ENCODE measurements around the gene HCFC1. TPM values are rescaled to one million over a fixed set of nuclear protein-coding genes. Genes with fewer than 3 reads are reported as not detected.

Gene HCFC1
- total RNA-seq, 1 experiment from 2014 or later, result 64.9 TPM

DNA sequence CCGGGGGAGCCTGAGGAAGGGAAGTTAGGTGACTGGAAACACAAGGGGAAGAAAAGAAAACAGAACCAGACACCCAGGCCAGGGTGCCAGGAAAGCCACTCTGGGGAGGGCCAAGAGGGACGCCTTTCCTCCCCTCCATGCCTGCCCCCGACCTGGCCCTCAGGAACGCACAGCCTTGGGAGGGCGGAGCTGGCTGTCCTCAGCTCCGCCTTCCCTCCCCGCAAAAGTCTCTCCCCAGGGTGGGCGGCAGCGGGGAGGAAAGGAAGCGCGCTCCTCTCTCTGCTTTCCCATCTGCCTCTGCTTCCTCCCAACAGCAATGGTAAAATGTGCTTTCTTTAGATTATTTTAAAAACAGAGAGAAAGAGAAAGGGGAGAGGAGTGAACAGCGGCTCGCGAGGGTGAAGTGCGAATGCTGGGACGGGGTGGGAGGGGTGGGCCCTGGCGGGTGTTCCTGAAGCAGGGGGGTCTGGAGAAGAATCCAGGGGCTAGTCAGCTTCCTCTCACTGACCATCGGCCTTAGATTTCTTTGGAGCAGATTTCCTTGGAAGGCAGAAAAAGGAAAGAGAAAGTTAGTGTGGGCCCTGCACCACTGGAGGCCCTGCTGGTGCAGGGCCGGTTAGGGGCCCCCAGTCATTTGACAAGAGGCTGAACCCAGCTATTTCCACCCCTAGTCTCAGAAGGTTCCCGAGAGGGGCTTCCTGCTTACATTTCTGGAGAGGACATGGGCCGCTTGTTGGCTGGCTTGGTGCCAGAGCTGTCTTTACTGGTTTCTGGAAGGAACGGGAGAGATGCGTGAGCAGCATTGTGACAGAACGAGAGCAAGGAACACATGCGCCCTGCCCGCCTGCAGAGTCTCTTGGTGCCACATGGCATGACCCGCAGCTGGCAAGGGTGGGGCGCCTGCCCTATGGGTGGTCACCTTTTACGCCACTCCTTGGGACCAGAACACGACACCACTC lies 22.5 kb downstream of the HCFC1 start:
- Histone ChIP-seq H3K27me3 (ENCODE audit: control insufficient read depth, insufficient read depth, low read length) (no peaks in the 10 kb centered on the region), H3K4me3 (ENCODE audit: insufficient read depth, low read depth, low read length) (no peak overlapping the region), H3K36me3 (replicated peaks; ENCODE audit: control insufficient read depth, insufficient read depth, low read length) (peaks cover 23% of the 10 kb centered on the region)
- DNase-seq, result peak; percentile 82

GRCh38 chrX:153948002-153948466 lies 23.6 kb downstream of the HCFC1 start:
- Histone ChIP-seq H3K27me3 (ENCODE audit: control insufficient read depth, insufficient read depth, low read length) (no peaks in the 10 kb centered on the region), H3K36me3 (replicated peaks; ENCODE audit: control insufficient read depth, insufficient read depth, low read length) (peaks cover 21% of the 10 kb centered on the region), H3K4me3 (ENCODE audit: insufficient read depth, low read depth, low read length) (no peak overlapping the region)
- peak; percentile 65 for DNase-seq

- H3K4me3 ChIP-seq (ENCODE audit: insufficient read depth, low read depth, low read length), result no peak overlapping the region
- peak; percentile 94 for DNase-seq
- no peaks in the 10 kb centered on the region for H3K27me3 ChIP-seq (ENCODE audit: control insufficient read depth, insufficient read depth, low read length)
- H3K36me3 ChIP-seq (replicated peaks; ENCODE audit: control insufficient read depth, insufficient read depth, low read length), result peaks cover 14% of the 10 kb centered on the region
Observed at GRCh38 chrX:153947009-153947769, 24.4 kb downstream of the HCFC1 start.

GRCh38 chrX:153945956-153946943 lies 25.4 kb downstream of the HCFC1 start:
- no peak for DNase-seq
- peaks cover 12% of the 10 kb centered on the region for H3K36me3 ChIP-seq (replicated peaks; ENCODE audit: control insufficient read depth, insufficient read depth, low read length)
- H3K27me3 ChIP-seq (ENCODE audit: control insufficient read depth, insufficient read depth, low read length), result no peaks in the 10 kb centered on the region

GRCh38 chrX:153944800-153945150 lies 26.8 kb downstream of the HCFC1 start:
- H3K36me3 ChIP-seq (replicated peaks; ENCODE audit: control insufficient read depth, insufficient read depth, low read length), result peaks cover 4% of the 10 kb centered on the region
- H3K4me3 ChIP-seq (ENCODE audit: insufficient read depth, low read depth, low read length), result no peak overlapping the region
- H3K27me3 ChIP-seq (ENCODE audit: control insufficient read depth, insufficient read depth, low read length), result no peaks in the 10 kb centered on the region
- DNase-seq, result no peak

More at GRCh38 chrX:153945956-153946943, 25.4 kb downstream of the HCFC1 start:
- H3K4me3 ChIP-seq (ENCODE audit: insufficient read depth, low read depth, low read length), result no peak overlapping the region

DNA sequence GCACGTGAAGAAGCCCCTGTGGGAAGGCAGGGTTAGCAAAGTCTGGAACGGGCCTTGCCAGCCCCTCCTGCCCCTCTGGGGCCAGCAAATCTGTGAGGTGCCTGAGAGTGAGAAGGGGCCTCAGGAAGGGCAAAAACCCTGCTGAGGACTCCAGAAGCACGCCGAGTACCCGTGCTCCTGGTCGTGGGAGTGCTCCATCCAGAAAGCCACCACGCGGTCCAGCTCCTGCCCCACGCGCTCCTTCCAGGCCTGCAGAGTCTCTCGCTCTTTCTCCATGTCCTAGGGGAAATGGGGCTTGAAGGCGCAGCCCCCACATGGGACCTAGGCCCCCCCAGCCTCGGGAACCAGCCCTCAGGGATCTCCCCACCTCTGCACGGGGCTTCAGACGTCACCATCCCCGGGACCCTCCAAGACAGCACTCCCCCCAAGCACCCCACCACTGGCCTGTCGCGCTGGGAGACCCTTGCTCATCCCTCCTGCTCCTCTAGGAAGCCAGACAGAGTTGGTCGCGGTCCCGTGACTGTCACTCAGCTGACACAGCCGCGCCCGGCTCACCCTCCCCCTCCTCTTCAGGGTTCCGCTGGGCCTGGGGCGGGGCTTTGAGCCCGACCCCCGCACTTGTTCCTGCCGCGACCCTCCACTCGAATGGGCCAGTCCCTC lies 27.3 kb downstream of the HCFC1 start, which contains the start of gene RENBP:
Gene RENBP (minus strand): TSS at position 504 of the 660 bp plus-strand sequence. CDS start 33 bp downstream, at position 471.
- peak; percentile 89 for DNase-seq
- Histone ChIP-seq H3K4me3 (ENCODE audit: insufficient read depth, low read depth, low read length) (peak within 1 kb of the TSS; percentile 35), H3K36me3 (replicated peaks; ENCODE audit: control insufficient read depth, insufficient read depth, low read length) (peaks cover 3% of the 10 kb centered on the region; the same call in 1 of the 2 replicates), H3K27me3 (ENCODE audit: control insufficient read depth, insufficient read depth, low read length) (no peaks in the 10 kb centered on the region)

DNA sequence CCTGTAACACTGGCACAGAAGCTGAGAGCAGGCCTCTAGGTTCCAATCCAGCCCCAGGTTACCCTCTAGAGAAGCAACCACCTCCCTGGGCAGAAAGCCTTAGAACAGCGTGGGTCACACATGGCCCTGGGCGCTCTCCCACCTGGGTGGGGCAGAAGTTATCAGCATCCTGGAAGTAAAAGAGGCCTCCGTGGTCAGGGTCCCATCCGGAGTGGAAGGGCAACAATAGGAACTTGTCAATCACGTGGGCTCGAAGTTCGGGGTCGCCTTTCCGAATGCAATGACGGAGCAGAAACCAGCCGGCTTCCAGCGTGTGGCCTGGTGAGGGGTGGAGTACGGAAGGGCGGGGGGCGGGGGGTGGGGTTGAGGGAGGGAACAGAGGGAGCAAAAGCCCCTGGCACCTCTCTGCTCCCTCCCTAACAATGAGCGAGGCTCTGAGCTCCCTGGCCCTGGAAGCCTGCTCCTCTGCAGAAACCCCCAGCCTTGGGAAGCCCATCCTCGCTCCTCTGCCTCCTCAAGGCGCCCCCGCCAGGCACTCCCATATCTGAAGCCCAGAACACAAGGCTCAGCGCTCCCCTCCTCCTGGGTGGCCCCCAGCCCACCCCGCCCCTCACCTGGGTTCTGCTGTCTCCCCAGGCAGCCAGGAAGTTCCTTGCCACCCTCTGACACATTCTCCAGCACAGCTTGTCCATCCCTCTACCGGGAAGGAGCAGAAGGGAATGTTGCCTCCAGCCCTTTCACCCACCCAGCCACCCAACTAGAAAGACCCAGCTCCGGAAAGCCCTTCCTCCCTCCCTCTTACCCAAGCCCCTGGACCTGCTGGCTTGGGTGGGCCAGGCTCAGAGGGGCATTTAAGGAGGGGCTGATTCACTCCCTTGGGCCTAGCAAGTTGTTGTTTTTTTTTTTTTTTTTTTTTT lies 30.0 kb downstream of the HCFC1 start:
- peak overlapping the region; percentile 19 for H3K4me3 ChIP-seq (ENCODE audit: insufficient read depth, low read depth, low read length)

DNA sequence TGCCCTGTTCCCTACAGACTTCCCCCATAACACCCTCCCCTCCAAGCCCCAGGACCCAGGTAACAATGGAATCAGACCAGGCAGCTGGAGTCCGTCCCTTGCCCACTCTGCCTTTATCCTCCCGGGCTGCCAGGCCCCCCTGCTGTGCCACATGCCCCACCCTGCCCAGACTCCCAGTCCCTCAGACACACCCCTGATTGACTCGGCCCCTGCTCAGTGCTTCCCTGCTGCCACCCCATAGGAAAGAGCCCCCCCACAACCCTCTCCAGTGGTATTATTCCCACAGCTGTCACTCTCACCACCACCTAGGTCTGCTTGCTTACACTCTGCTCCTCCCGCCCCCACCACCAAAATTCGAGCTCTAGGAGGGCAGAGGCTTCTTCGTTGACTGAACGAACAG lies 32.0 kb downstream of the HCFC1 start:
- H3K36me3 ChIP-seq (replicated peaks; ENCODE audit: control insufficient read depth, insufficient read depth, low read length), result no peaks in the 10 kb centered on the region
- no peaks in the 10 kb centered on the region for H3K27me3 ChIP-seq (ENCODE audit: control insufficient read depth, insufficient read depth, low read length)
- no peak for DNase-seq
- no peak overlapping the region for H3K4me3 ChIP-seq (ENCODE audit: insufficient read depth, low read depth, low read length)

More for the DNA sequence above, 30.0 kb downstream of the HCFC1 start:
- Histone ChIP-seq H3K36me3 (replicated peaks; ENCODE audit: control insufficient read depth, insufficient read depth, low read length) (no peaks in the 10 kb centered on the region), H3K27me3 (ENCODE audit: control insufficient read depth, insufficient read depth, low read length) (no peaks in the 10 kb centered on the region)
- peak; percentile 86 for DNase-seq

GRCh38 chrX:153938226-153938786 lies 33.3 kb downstream of the HCFC1 start:
- no peak overlapping the region for H3K4me3 ChIP-seq (ENCODE audit: insufficient read depth, low read depth, low read length)
- no peak for DNase-seq
- H3K27me3 ChIP-seq (ENCODE audit: control insufficient read depth, insufficient read depth, low read length), result no peaks in the 10 kb centered on the region
- H3K36me3 ChIP-seq (replicated peaks; ENCODE audit: control insufficient read depth, insufficient read depth, low read length), result no peaks in the 10 kb centered on the region

DNA sequence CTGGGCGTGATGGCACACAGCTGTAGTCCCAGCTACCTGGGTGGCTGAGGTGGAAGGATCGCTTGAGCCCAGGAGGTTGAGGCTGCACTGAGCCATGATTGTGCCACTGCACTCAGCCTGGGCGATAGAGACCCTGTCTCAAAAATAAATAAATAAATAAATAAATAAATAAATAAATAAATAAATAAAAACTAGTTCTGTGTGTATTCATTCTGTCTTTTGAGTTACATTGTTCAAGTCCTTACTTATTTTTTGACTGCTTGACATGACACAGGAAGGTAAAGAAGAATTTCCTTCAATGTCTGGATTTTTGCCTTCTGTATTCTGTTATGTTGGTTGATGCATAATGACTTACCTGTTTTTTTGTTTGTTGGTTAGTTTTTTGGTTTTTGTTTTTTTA lies 34.6 kb downstream of the HCFC1 start:
- no peak for DNase-seq
- H3K27me3 ChIP-seq (ENCODE audit: control insufficient read depth, insufficient read depth, low read length), result no peaks in the 10 kb centered on the region
- H3K4me3 ChIP-seq (ENCODE audit: insufficient read depth, low read depth, low read length), result no peak overlapping the region
- H3K36me3 ChIP-seq (replicated peaks; ENCODE audit: control insufficient read depth, insufficient read depth, low read length), result no peaks in the 10 kb centered on the region; the same call in 1 of the 2 replicates

- peaks cover 2% of the 10 kb centered on the region; the same call in 1 of the 2 replicates for H3K36me3 ChIP-seq (replicated peaks; ENCODE audit: control insufficient read depth, insufficient read depth, low read length)
- H3K27me3 ChIP-seq (ENCODE audit: control insufficient read depth, insufficient read depth, low read length), result no peaks in the 10 kb centered on the region
- no peak for DNase-seq
- peak overlapping the region; percentile 29 for H3K4me3 ChIP-seq (ENCODE audit: insufficient read depth, low read depth, low read length)
Observed at GRCh38 chrX:153935326-153935851, 36.2 kb downstream of the HCFC1 start.

DNA sequence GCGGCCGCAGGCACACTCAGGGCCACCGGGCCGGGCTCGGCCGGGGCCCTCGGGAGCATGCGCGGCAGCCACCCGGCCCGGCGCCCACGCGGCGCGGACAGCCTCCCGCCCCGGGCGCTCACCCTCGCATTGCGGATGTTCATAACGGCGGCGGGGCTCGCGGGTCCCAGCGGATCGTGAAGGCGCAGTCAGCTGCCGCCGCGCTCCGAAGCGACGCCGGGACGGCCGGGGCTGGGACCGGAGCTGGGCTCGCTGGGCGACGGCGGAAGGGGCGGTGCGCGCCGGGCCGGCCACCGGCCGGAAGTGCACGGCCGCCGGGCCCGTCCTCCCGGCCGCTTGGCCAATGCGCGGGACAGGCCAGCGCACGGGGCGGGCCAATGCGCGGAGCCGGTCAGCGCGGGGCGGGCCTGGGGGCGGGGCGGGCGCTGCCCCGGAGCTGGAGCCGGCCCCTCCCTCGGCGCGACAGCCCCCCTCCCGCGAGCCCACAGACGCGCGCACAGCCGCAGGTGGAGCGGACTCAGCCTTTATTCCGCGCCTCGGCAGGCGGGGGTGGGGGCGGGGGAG lies 36.8 kb downstream of the HCFC1 start, which contains the start of gene NAA10:
Gene NAA10 (minus strand): TSS at position 276 of the 564 bp plus-strand sequence. CDS start 133 bp downstream, at position 143.
- peak; percentile 97 for DNase-seq
- H3K4me3 ChIP-seq (ENCODE audit: insufficient read depth, low read depth, low read length), result peak within 1 kb of the TSS; percentile 60
- H3K36me3 ChIP-seq (replicated peaks; ENCODE audit: control insufficient read depth, insufficient read depth, low read length), result peaks cover 2% of the 10 kb centered on the region; the same call in 1 of the 2 replicates
- no peaks in the 10 kb centered on the region for H3K27me3 ChIP-seq (ENCODE audit: control insufficient read depth, insufficient read depth, low read length)

All from H7 (cell line).